SK-N-SH (cell line): Measurements from ENCODE around the gene CPEB1.

ENCODE experiments used
- GABPA ChIP-seq: IDR thresholded peaks from 2 replicates; pipeline ENCODE4 v1.4.0; 2012; ENCODE audit warnings: low read depth, mild to moderate bottlenecking
- MXI1 ChIP-seq: IDR thresholded peaks from 2 replicates; pipeline ENCODE4 v1.6.1; 2012; ENCODE audit warnings: mild to moderate bottlenecking, low read depth, low read length, improper control_type of control experiment
- RAD21 ChIP-seq: IDR thresholded peaks from 2 replicates; pipeline ENCODE4 v1.6.1; 2012; ENCODE audit warnings: mild to moderate bottlenecking, low read length
- TAF1 ChIP-seq: IDR thresholded peaks from 2 replicates; pipeline ENCODE4 v1.6.1; 2012; ENCODE audit warnings: low read depth, mild to moderate bottlenecking, low read length, moderate library complexity, borderline replicate concordance
- TEAD4 ChIP-seq: IDR thresholded peaks from 2 replicates; pipeline ENCODE4 v1.4.0; 2012; ENCODE audit warnings: mild to moderate bottlenecking, borderline replicate concordance; ENCODE audit not compliant: insufficient read depth
- TF ChIP-seq, protein P1 (sequence below): fragments of 200-600 bp; sonication (generic); IDR thresholded peaks from 2 replicates; pipeline ENCODE4 v1.6.1; 2017; ENCODE audit warnings: antibody characterized with exemption, mild to moderate bottlenecking, moderate library complexity
- TF ChIP-seq, protein P2 (sequence below): fragments of 150-350 bp; IDR thresholded peaks from 2 replicates; pipeline ENCODE4 v1.6.1; 2016; ENCODE audit warnings: mild to moderate bottlenecking, low read depth, low read length
- TF ChIP-seq, protein P3 (sequence below): IDR thresholded peaks from 2 replicates; pipeline ENCODE4; 2012
- TF ChIP-seq, protein P4 (sequence below): fragments of 150-350 bp; IDR thresholded peaks from 2 replicates; pipeline ENCODE4 v1.6.1; 2017; ENCODE audit warnings: antibody characterized with exemption, low read length, low read depth, borderline replicate concordance

DNA sequence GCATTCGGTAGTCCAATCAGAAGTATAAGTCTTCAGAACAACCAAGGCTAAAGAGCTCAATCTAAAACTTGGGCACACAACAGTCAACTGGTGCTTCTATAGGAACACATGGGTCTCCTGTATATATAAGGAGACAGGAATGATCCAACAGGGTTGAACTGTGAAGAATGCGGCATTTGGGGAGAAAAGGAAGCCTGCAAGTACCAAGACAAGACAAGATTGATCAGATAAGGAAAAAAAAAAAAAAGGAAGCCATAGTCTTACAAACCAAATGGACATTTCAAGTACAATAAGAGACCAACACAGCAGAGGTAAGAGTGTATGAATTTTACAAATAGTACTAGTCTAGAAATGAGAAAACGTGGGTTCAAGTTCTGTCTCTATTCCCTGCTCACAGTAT, 6.5 kb downstream of the CPEB1 start:
- TF ChIP-seq, protein P1, sequence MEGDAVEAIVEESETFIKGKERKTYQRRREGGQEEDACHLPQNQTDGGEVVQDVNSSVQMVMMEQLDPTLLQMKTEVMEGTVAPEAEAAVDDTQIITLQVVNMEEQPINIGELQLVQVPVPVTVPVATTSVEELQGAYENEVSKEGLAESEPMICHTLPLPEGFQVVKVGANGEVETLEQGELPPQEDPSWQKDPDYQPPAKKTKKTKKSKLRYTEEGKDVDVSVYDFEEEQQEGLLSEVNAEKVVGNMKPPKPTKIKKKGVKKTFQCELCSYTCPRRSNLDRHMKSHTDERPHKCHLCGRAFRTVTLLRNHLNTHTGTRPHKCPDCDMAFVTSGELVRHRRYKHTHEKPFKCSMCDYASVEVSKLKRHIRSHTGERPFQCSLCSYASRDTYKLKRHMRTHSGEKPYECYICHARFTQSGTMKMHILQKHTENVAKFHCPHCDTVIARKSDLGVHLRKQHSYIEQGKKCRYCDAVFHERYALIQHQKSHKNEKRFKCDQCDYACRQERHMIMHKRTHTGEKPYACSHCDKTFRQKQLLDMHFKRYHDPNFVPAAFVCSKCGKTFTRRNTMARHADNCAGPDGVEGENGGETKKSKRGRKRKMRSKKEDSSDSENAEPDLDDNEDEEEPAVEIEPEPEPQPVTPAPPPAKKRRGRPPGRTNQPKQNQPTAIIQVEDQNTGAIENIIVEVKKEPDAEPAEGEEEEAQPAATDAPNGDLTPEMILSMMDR, result no peak
- TF ChIP-seq TAF1 (no peak), RAD21 (no peak), GABPA (no peak), MXI1 (no peak), TEAD4 (no peak)
- TF ChIP-seq, protein P2, sequence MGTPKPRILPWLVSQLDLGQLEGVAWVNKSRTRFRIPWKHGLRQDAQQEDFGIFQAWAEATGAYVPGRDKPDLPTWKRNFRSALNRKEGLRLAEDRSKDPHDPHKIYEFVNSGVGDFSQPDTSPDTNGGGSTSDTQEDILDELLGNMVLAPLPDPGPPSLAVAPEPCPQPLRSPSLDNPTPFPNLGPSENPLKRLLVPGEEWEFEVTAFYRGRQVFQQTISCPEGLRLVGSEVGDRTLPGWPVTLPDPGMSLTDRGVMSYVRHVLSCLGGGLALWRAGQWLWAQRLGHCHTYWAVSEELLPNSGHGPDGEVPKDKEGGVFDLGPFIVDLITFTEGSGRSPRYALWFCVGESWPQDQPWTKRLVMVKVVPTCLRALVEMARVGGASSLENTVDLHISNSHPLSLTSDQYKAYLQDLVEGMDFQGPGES, result no peak
- TF ChIP-seq, protein P3, sequence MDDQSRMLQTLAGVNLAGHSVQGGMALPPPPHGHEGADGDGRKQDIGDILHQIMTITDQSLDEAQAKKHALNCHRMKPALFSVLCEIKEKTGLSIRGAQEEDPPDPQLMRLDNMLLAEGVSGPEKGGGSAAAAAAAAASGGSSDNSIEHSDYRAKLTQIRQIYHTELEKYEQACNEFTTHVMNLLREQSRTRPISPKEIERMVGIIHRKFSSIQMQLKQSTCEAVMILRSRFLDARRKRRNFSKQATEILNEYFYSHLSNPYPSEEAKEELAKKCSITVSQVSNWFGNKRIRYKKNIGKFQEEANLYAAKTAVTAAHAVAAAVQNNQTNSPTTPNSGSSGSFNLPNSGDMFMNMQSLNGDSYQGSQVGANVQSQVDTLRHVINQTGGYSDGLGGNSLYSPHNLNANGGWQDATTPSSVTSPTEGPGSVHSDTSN, result no peak
- TF ChIP-seq, protein P4, sequence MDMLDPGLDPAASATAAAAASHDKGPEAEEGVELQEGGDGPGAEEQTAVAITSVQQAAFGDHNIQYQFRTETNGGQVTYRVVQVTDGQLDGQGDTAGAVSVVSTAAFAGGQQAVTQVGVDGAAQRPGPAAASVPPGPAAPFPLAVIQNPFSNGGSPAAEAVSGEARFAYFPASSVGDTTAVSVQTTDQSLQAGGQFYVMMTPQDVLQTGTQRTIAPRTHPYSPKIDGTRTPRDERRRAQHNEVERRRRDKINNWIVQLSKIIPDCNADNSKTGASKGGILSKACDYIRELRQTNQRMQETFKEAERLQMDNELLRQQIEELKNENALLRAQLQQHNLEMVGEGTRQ, result no peak
